Vagina (tissue), 2 donors: ENCODE measurements around the gene ELOVL6. TPM values are rescaled to one million over a fixed set of nuclear protein-coding genes. Genes with fewer than 3 reads are reported as not detected.
"Not testable (repeated sequence)": the region's sequence is repeated elsewhere in the genome, so short reads cannot be mapped to it uniquely, and the experiment has no call there.

ENCODE experiments used
- DNase-seq, 2 donors: peaks; one replicate each; pipeline ENCODE4 v3.0.0-alpha.2; 2017; ENCODE audit errors: extremely low spot score in 2 of 2
- H3K27ac ChIP-seq: fragments of 200-600 bp; sonication (generic); one replicate; pipeline ENCODE4 v1.5.1; 2019
- H3K27me3 ChIP-seq: fragments of 200-600 bp; sonication (generic); one replicate; pipeline ENCODE4 v1.5.1; 2019
- H3K36me3 ChIP-seq, 2 donors: fragments of 200-600 bp; sonication (generic); one replicate each; pipeline ENCODE4 v1.5.1; 2017 to 2019
- H3K4me1 ChIP-seq: fragments of 200-600 bp; sonication (generic); one replicate; pipeline ENCODE4 v1.5.1; 2019
- H3K4me3 ChIP-seq, 2 donors: fragments of 200-600 bp; sonication (generic); 1 replicate in 1 of 2; 2 replicates in 1 of 2; pipeline ENCODE4 v1.5.1; 2016 to 2019
- H3K9me3 ChIP-seq: fragments of 200-600 bp; sonication (generic); one replicate; pipeline ENCODE4 v1.5.1; 2019
- CTCF ChIP-seq, 3 experiments: fragments of 450-650 bp in 2 of 3; fragments of 200-600 bp in 1 of 3; sonication (generic) in 1 of 3; IDR thresholded peaks; one replicate each; pipeline ENCODE4 v1.5.1; 2017 to 2019; ENCODE audit warnings: antibody characterized with exemption in 3 of 3, mild to moderate bottlenecking in 2 of 3, moderate library complexity in 2 of 3
- POLR2A ChIP-seq, 2 donors: fragments of 450-650 bp; IDR thresholded peaks; one replicate each; pipeline ENCODE4 v1.6.1; 2017; ENCODE audit warnings: antibody characterized with exemption in 2 of 2, mild to moderate bottlenecking in 2 of 2, moderate library complexity in 2 of 2
- POLR2AphosphoS5 ChIP-seq, 2 donors: sonication (generic); formaldehyde crosslinking; IDR thresholded peaks; one replicate each; pipeline ENCODE4 v1.9.0; 2017; ENCODE audit warnings: antibody characterized with exemption in 2 of 2, mild to moderate bottlenecking in 2 of 2, low read depth in 1 of 2; ENCODE audit not compliant: insufficient read depth in 1 of 2
- intact Hi-C: fragments of 100-400 bp; cut with DNase I; formaldehyde crosslinking; loops from one replicate; pipeline ENCODE4 v1.15.1; 2023
- total RNA-seq: library from RNA; depleted of rRNA; stranded (reverse); fragments of >200 nt; gene quantifications from one replicate; pipeline ENCODE4 v1.2.3, GENCODE V29; 2016

Gene ELOVL6
- total RNA-seq, 1 donor from 2014 or later = 9.1 TPM

GRCh38 chr4:110163327-110164069, 34.9 kb downstream of the ELOVL6 start:
- TF ChIP-seq POLR2A (IDR thresholded peaks at IDR 0.05) (no peak), CTCF (IDR thresholded peaks at IDR 0.05) (no peak), POLR2AphosphoS5 (IDR thresholded peaks at IDR 0.05; ENCODE audit: insufficient read depth in 1 of 2, low read depth in 1 of 2) (no peak)
- H3K4me3 ChIP-seq = no peak overlapping the region

DNA sequence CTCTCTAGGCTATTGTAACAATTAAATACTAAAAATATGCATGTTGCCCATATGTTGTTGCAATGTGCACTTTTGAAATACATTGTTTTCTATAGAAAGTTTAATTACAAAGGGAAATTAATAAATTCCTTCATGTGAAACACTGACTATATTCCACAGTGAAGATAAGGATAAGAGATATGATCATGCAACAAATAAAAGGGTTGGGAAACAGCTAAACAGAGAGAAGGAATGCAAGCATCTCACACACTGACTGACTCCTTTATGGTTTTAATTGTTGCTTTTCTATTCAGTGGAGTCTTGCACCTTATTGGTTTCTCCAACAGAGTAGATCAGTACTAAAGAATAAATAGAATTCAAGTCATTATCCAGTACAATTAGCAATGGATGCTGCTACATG, 37.8 kb downstream of the ELOVL6 start:
- no peaks in the 10 kb centered on the region for H3K27me3 ChIP-seq
- DNase-seq = no peak
- H3K36me3 ChIP-seq = no peaks in the 10 kb centered on the region
- TF ChIP-seq POLR2A (IDR thresholded peaks at IDR 0.05) = no peak
- TF ChIP-seq CTCF (IDR thresholded peaks at IDR 0.05) = no peak
- no peak for TF ChIP-seq POLR2AphosphoS5 (IDR thresholded peaks at IDR 0.05; ENCODE audit: insufficient read depth in 1 of 2, low read depth in 1 of 2)
- H3K9me3 ChIP-seq = no peaks in the 10 kb centered on the region
- peaks cover 12% of the 10 kb centered on the region for H3K4me1 ChIP-seq
- intact Hi-C loops = no loop called here
- H3K27ac ChIP-seq = no peak overlapping the region
- H3K4me3 ChIP-seq = no peak overlapping the region

More at GRCh38 chr4:110163327-110164069, 34.9 kb downstream of the ELOVL6 start:
- no peak overlapping the region for H3K27ac ChIP-seq
- H3K9me3 ChIP-seq = no peaks in the 10 kb centered on the region
- no peaks in the 10 kb centered on the region for H3K36me3 ChIP-seq
- no peaks in the 10 kb centered on the region for H3K27me3 ChIP-seq
- intact Hi-C loops = no loop called here
- DNase-seq = no peak
- peaks cover 12% of the 10 kb centered on the region for H3K4me1 ChIP-seq

GRCh38 chr4:110159541-110159940, 38.9 kb downstream of the ELOVL6 start:
- DNase-seq = no peak
- peaks cover 12% of the 10 kb centered on the region for H3K4me1 ChIP-seq
- H3K27ac ChIP-seq = no peak overlapping the region
- no peak overlapping the region for H3K4me3 ChIP-seq
- H3K36me3 ChIP-seq = no peaks in the 10 kb centered on the region
- H3K27me3 ChIP-seq = no peaks in the 10 kb centered on the region
- H3K9me3 ChIP-seq = no peaks in the 10 kb centered on the region
- intact Hi-C loops = no loop called here
- TF ChIP-seq POLR2A (IDR thresholded peaks at IDR 0.05) = no peak
- TF ChIP-seq CTCF (IDR thresholded peaks at IDR 0.05) = no peak
- TF ChIP-seq POLR2AphosphoS5 (IDR thresholded peaks at IDR 0.05; ENCODE audit: insufficient read depth in 1 of 2, low read depth in 1 of 2) = no peak

DNA sequence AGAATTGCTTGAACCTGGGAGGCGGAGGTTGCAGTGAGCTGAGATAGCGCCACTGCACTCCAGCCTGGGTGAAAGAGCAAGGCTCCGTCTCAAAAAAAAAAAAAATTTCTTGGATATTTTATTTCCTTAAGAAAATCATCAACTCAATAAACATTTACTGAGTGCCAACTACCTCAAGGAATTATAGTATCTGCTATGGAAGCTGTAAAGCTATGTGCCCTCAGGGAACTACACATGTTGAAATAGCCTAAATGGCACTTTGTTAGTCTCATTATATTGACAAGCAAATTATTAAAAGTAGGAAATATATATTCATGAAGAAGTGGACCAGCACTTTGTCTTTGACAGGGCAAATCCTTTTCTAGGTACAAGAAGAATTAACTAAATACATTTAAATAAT, 40.8 kb downstream of the ELOVL6 start:
- no peak for DNase-seq
- Histone ChIP-seq H3K4me3 (no peak overlapping the region), H3K27me3 (no peaks in the 10 kb centered on the region), H3K27ac (no peak overlapping the region), H3K4me1 (no peaks in the 10 kb centered on the region), H3K36me3 (no peaks in the 10 kb centered on the region), H3K9me3 (no peaks in the 10 kb centered on the region)
- intact Hi-C loops = no loop called here
- TF ChIP-seq POLR2AphosphoS5 (IDR thresholded peaks at IDR 0.05; ENCODE audit: insufficient read depth in 1 of 2, low read depth in 1 of 2) = no peak
- TF ChIP-seq CTCF (IDR thresholded peaks at IDR 0.05) = no peak
- no peak for TF ChIP-seq POLR2A (IDR thresholded peaks at IDR 0.05)

DNA sequence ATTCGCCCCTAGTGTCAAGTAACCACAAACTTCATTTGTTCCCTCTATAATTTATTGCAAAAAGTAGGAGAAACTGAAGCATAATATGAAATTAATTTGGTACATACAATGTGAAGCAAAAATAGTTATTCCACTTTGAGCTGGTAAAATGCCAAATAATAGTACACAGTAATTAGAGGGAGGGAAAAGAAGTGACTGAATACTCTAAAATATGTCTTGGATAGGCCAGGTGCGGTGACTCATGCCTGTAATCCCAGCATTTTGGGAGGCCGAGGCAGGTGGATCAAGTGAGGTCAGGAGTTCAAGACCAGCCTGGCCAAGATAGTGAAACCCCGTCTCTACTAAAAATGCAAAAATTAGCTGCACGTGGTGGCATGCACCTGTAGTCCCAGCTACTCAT, 41.2 kb downstream of the ELOVL6 start:
- DNase-seq, H3K27me3 ChIP-seq, H3K4me1 ChIP-seq, H3K27ac ChIP-seq, intact Hi-C loops, H3K9me3 ChIP-seq, H3K36me3 ChIP-seq, H3K4me3 ChIP-seq: not testable (repeated sequence)
